Measurements from ENCODE around the gene CORO6.

DNA sequence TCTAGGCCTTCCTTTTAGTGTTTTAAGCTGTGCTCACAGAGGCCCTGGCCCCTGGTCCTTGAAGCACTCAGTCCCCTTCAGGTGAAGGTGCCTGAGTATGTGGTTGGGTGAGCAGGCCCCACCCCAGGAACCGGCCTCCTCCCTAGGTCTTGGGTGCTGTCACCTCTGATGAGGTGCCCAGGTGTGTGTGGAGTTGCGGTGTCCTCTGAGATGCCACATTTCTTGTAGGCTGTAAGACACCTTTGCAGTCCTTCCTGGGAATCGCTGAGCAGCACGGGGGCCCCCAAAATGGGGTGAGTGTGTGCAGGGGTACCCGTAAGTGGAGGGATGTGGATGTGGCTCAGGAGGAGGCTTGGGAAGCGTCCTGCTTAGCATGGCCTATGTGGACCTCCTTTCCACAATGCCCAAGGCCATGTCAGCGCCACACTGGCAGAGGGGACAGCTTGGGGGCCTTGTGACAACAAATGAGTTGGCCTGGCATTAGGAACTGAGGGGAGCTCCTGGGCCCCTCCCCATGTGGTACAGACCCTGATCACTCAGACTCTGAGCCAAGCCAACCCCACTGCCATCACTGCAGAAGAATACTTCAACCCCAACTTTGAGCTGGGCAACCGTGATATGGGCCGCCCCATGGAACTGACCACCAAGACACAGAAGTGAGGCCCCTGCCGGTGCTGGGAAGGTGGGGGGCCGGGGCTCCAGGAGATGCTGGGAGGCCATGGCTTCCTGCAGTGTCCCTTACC lies 11.2 kb downstream of the CORO6 start:
- TF ChIP-seq EZH2 (IDR thresholded peaks at IDR 0.05; ENCODE audit: borderline replicate concordance, insufficient read depth, low read length, poor library complexity, severe bottlenecking) = no peak
- TF ChIP-seq, protein P1, sequence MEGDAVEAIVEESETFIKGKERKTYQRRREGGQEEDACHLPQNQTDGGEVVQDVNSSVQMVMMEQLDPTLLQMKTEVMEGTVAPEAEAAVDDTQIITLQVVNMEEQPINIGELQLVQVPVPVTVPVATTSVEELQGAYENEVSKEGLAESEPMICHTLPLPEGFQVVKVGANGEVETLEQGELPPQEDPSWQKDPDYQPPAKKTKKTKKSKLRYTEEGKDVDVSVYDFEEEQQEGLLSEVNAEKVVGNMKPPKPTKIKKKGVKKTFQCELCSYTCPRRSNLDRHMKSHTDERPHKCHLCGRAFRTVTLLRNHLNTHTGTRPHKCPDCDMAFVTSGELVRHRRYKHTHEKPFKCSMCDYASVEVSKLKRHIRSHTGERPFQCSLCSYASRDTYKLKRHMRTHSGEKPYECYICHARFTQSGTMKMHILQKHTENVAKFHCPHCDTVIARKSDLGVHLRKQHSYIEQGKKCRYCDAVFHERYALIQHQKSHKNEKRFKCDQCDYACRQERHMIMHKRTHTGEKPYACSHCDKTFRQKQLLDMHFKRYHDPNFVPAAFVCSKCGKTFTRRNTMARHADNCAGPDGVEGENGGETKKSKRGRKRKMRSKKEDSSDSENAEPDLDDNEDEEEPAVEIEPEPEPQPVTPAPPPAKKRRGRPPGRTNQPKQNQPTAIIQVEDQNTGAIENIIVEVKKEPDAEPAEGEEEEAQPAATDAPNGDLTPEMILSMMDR (IDR thresholded peaks at IDR 0.05; ENCODE audit: poor library complexity, severe bottlenecking) = no peak
- TF ChIP-seq, protein P2, sequence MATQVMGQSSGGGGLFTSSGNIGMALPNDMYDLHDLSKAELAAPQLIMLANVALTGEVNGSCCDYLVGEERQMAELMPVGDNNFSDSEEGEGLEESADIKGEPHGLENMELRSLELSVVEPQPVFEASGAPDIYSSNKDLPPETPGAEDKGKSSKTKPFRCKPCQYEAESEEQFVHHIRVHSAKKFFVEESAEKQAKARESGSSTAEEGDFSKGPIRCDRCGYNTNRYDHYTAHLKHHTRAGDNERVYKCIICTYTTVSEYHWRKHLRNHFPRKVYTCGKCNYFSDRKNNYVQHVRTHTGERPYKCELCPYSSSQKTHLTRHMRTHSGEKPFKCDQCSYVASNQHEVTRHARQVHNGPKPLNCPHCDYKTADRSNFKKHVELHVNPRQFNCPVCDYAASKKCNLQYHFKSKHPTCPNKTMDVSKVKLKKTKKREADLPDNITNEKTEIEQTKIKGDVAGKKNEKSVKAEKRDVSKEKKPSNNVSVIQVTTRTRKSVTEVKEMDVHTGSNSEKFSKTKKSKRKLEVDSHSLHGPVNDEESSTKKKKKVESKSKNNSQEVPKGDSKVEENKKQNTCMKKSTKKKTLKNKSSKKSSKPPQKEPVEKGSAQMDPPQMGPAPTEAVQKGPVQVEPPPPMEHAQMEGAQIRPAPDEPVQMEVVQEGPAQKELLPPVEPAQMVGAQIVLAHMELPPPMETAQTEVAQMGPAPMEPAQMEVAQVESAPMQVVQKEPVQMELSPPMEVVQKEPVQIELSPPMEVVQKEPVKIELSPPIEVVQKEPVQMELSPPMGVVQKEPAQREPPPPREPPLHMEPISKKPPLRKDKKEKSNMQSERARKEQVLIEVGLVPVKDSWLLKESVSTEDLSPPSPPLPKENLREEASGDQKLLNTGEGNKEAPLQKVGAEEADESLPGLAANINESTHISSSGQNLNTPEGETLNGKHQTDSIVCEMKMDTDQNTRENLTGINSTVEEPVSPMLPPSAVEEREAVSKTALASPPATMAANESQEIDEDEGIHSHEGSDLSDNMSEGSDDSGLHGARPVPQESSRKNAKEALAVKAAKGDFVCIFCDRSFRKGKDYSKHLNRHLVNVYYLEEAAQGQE (IDR thresholded peaks at IDR 0.05; ENCODE audit: borderline replicate concordance) = no peak
- no peak for TF ChIP-seq RAD21 (conservative IDR thresholded peaks at IDR 0.05)

Measured in neural cell (in vitro differentiated cells).